Measurements from ENCODE around the gene INKA2. TPM values are rescaled to one million over a fixed set of nuclear protein-coding genes. Genes with fewer than 3 reads are reported as not detected.

The INKA2 gene
- polyA plus RNA-seq, 1 experiment: 2.7 TPM

DNA sequence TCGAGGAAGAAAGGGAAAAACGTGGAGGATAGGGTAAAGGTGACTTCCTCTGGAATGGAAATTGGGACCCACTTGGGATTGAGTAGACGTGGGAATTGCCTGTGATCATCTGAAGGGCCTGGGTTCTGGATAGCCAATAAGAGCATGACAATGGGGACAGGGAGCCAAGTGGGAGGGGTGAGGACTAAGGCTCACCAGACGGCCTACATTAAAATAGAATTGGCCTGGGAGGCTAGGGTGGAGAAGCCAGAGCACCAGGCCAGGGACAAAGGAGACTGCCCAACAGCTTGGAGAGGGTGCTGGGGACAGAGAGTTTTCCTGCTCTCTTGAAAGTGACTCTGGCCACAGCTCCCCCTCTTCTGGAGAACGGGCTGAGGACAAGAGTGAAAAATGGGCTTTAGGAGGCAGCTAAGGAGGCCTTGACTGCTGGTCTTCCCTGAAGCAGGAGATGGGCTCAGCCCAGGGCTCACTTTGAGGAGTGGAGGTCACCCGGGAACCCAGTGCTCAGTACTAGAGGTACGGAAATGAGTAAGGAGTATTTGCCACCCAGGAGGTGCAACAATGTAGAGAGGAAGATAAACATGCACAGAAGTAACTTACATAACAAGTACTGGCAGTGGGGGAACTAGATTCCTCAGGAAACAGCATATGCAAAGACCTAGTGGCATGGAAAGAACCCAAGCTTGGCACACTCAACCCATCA is 18.8 kb downstream of the INKA2 start:
- DNase-seq (ENCODE audit: low read depth, low spot score): no peak
- ChIA-PET POLR2A (no interaction called here), CTCF (interaction anchor here (0.7 to 1.4 kb wide), 4 partner anchors 27 to 239 kb away, joined by 3 to 4 read pairs (median 4); no protein-coding TSS in a partner anchor)
- H3K27me3 ChIP-seq (ENCODE audit: control insufficient read depth, insufficient read depth, low read length): no peaks in the 10 kb centered on the region
- TF ChIP-seq CTCF (IDR thresholded peaks at IDR 0.05; ENCODE audit: low read depth, low read length): no peak
- H3K4me3 ChIP-seq (ENCODE audit: low read depth, low read length): no peak overlapping the region
- no peaks in the 10 kb centered on the region for H3K9me3 ChIP-seq (ENCODE audit: control insufficient read depth, insufficient read depth, low read length)
- H3K27ac ChIP-seq (ENCODE audit: low read depth, low read length): peak overlapping the region; percentile 21

DNA sequence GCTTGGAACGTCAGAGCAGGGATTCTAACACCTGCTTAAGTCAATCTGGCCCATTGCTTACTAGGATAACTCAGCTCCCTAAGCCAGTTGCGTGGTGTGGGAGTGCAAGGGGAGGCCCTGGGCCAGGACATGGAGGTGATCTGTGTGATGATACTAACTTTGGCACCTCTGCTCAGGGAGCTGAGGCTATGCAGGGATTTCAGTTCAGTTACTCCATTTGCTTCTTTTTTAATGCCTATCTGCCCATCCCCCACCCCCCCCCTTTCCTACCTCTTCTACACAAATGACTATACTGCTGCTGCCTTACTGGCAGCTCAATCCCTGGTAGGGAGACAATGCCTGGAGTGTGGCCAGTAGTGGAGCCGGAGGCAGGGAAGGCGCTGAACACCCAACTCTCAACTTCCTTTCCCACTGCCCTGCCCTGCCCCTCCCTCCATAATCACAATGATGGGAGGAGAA is 19.5 kb downstream of the INKA2 start:
- H3K9me3 ChIP-seq (ENCODE audit: control insufficient read depth, insufficient read depth, low read length): no peaks in the 10 kb centered on the region
- no peak overlapping the region for H3K4me3 ChIP-seq (ENCODE audit: low read depth, low read length)
- POLR2A ChIA-PET: interaction anchor here (1.0 kb wide), 1 partner anchor 9 kb away, joined by 3 read pairs; no protein-coding TSS in a partner anchor
- no peak for TF ChIP-seq CTCF (IDR thresholded peaks at IDR 0.05; ENCODE audit: low read depth, low read length)
- CTCF ChIA-PET: interaction anchor here (0.8 to 1.4 kb wide), 2 partner anchors 35 to 238 kb away, joined by 3 to 4 read pairs; no protein-coding TSS in a partner anchor
- DNase-seq (ENCODE audit: low read depth, low spot score): no peak
- no peak overlapping the region for H3K27ac ChIP-seq (ENCODE audit: low read depth, low read length)
- H3K27me3 ChIP-seq (ENCODE audit: control insufficient read depth, insufficient read depth, low read length): no peaks in the 10 kb centered on the region

DNA sequence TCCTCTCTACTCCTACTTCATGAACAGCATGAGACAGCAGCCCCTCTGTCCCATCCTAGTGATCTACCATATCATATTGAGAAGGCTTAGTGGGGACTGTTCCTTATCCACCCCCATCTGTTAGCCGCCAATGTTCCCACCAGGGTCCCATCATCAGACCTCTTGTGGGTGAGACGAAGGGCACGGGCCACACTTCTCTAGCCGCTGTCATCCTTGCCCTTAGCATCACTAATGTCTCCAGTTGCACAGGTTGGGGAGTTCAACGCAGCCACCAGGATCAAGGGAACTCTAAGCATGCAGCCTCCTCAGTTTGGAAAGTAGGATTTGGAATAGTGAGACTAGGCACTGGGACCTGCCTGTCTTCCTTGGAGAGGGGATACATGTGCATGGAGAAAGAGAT is 20.1 kb downstream of the INKA2 start:
- no peaks in the 10 kb centered on the region for H3K27me3 ChIP-seq (ENCODE audit: control insufficient read depth, insufficient read depth, low read length)
- no peak for TF ChIP-seq CTCF (IDR thresholded peaks at IDR 0.05; ENCODE audit: low read depth, low read length)
- ChIA-PET CTCF (interaction anchor here (0.8 to 1.4 kb wide), 2 partner anchors 36 to 237 kb away, joined by 3 to 4 read pairs; no protein-coding TSS in a partner anchor), POLR2A (interaction anchor here (1.0 kb wide), 1 partner anchor 9 kb away, joined by 3 read pairs; no protein-coding TSS in a partner anchor)
- H3K9me3 ChIP-seq (ENCODE audit: control insufficient read depth, insufficient read depth, low read length): no peaks in the 10 kb centered on the region
- H3K27ac ChIP-seq (ENCODE audit: low read depth, low read length): no peak overlapping the region
- DNase-seq (ENCODE audit: low read depth, low spot score): no peak
- no peak overlapping the region for H3K4me3 ChIP-seq (ENCODE audit: low read depth, low read length)

DNA sequence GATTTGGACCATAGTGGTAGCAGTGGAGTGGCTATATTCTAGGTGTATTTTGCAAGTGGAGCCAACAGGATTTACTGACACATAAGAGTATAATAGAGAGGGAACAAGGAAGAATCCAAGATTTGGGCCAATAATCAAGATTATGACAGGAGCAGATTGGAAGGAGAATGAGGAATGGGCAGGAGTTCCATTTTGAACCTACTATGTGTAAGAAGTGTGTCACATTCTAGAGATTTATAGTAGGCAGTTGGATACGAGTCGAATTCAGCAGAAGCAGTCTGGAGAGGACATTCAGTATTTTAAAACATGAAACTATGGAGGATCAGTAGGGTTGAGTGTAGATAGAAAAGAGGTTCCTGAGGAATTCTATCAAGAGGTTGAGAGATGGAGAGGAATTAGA is 21.7 kb downstream of the INKA2 start:
- TF ChIP-seq CTCF (IDR thresholded peaks at IDR 0.05; ENCODE audit: low read depth, low read length): no peak
- CTCF ChIA-PET: no interaction called here
- DNase-seq (ENCODE audit: low read depth, low spot score): no peak

DNA sequence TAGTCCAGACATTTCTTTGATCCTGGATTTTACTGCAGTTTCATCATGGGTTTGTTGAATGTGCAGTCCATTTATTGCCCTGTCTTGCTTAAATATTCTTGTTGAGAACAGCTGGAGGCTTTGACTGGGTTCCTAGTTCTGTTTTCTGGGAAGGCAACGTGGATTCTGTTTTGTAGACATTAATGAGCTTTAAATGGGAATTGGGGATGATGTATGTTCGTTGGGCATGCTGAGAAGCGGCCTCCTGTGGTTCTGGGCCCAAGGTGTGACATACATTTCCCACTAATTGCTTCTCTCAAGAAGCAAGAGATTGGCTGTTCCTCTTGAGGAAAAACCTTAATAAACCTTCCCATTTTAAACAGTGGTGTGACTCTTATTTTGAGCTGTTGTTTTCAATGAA is 22.9 kb downstream of the INKA2 start:
- ChIA-PET CTCF (interaction anchor here (0.6 to 7.4 kb wide), 12 partner anchors 9 to 901 kb away, joined by 3 to 105 read pairs (median 56); partner anchors contain the start of genes DDX20 and INKA2), POLR2A (no interaction called here)
- H3K27me3 ChIP-seq (ENCODE audit: control insufficient read depth, insufficient read depth, low read length): no peaks in the 10 kb centered on the region
- DNase-seq (ENCODE audit: low read depth, low spot score): no peak
- H3K27ac ChIP-seq (ENCODE audit: low read depth, low read length): no peak overlapping the region
- TF ChIP-seq CTCF (IDR thresholded peaks at IDR 0.05; ENCODE audit: low read depth, low read length): no peak
- H3K4me3 ChIP-seq (ENCODE audit: low read depth, low read length): no peak overlapping the region
- no peaks in the 10 kb centered on the region for H3K9me3 ChIP-seq (ENCODE audit: control insufficient read depth, insufficient read depth, low read length)

More for the DNA sequence above, 21.7 kb downstream of the INKA2 start:
- Histone ChIP-seq H3K4me3 (ENCODE audit: low read depth, low read length) (no peak overlapping the region), H3K27me3 (ENCODE audit: control insufficient read depth, insufficient read depth, low read length) (no peaks in the 10 kb centered on the region), H3K27ac (ENCODE audit: low read depth, low read length) (no peak overlapping the region), H3K9me3 (ENCODE audit: control insufficient read depth, insufficient read depth, low read length) (no peaks in the 10 kb centered on the region)
- POLR2A ChIA-PET: no interaction called here
